GM12878 (cell line): Measurements from ENCODE around the gene PRKAR2B. TPM values are rescaled to one million over a fixed set of nuclear protein-coding genes. Genes with fewer than 3 reads are reported as not detected.
A peak's percentile ranks its signal among the peaks of the same experiment; 100 is the strongest.

Experiments used
- ATAC-seq: fragments of 200-7000 bp; cut with Tn5 transposase; 3 replicates; pipeline ENCODE4 v1.9.1; 2020; ENCODE audit warnings: mild to moderate bottlenecking, moderate library complexity
- BruUV-seq: library from RNA; stranded (reverse); fragments of 400-500 nt; replicated peaks from 2 replicates; lab custom pipeline; 2021; lab: Mats Ljungman, UMichigan
- CTCF ChIA-PET: fragments of 300-600 bp; sonication (Branson Sonifier 250); formaldehyde crosslinking; extraction: SDS; loops from one replicate; lab custom pipeline; 2021; ENCODE audit warnings: inconsistent platforms; lab: Yijun Ruan, JAX
- POLR2A ChIA-PET: fragments of 350-600 bp; formaldehyde crosslinking; extraction: SDS; loops from one replicate; lab custom pipeline; 2021; ENCODE audit warnings: inconsistent platforms; lab: Charles Lee
- RAD21 ChIA-PET: fragments of 300-600 bp; sonication (Branson Sonifier 250); formaldehyde crosslinking; loops from one replicate; lab custom pipeline; 2023; ENCODE audit warnings: antibody characterized with exemption; ENCODE audit not compliant: unreplicated experiment; lab: Charles Lee
- SMC1A ChIA-PET: fragments of 300-600 bp; sonication (Branson Sonifier 250); formaldehyde crosslinking; loops from one replicate; lab custom pipeline; 2023; ENCODE audit not compliant: unreplicated experiment, uncharacterized antibody; lab: Charles Lee
- DNase-seq: peaks from one replicate; pipeline ENCODE4 v3.0.0-alpha.2; 2011; ENCODE audit warnings: low read depth, low spot score
- FAIRE-seq: peaks from 3 replicates; lab custom pipeline; 2011; peaks lifted over from hg19 to GRCh38; lab: Jason Lieb, UNC
- H2AFZ ChIP-seq: 2 replicates; pipeline ENCODE4 v1.6.0; 2011; ENCODE audit warnings: low read depth, low read length, control low read depth; ENCODE audit not compliant: control insufficient read depth
- H3K27ac ChIP-seq: 2 replicates; pipeline ENCODE4 v1.5.1; 2011; ENCODE audit warnings: control low read depth; ENCODE audit not compliant: control insufficient read depth, insufficient read depth
- H3K27me3 ChIP-seq, 2 experiments: replicated peaks in 1 of 2; 2 replicates each; pipeline versions ENCODE4 v1.6.0 to v1.6.1; 2011; ENCODE audit warnings: low read length in 1 of 2; ENCODE audit not compliant: control insufficient read depth in 2 of 2, insufficient read depth in 2 of 2
- H3K36me3 ChIP-seq, 2 experiments: 2 replicates each; pipeline ENCODE4 v1.5.1; 2011; ENCODE audit warnings: low read length in 1 of 2; ENCODE audit not compliant: control insufficient read depth in 2 of 2, insufficient read depth in 2 of 2
- H3K4me1 ChIP-seq: 2 replicates; pipeline ENCODE4 v1.6.1; 2011; ENCODE audit warnings: mild to moderate bottlenecking, low read length, moderate library complexity, mixed read lengths; ENCODE audit not compliant: control insufficient read depth, insufficient read depth
- H3K4me2 ChIP-seq: 2 replicates; pipeline ENCODE4 v1.6.0; 2011; ENCODE audit warnings: control low read depth; ENCODE audit not compliant: control insufficient read depth, insufficient read depth
- H3K4me3 ChIP-seq: fragments of 200-600 bp; sonication (generic); 2 replicates; pipeline ENCODE4 v1.5.1; 2016
- H3K79me2 ChIP-seq: 2 replicates; pipeline ENCODE4 v1.6.0; 2011; ENCODE audit warnings: low read length; ENCODE audit not compliant: control insufficient read depth, insufficient read depth
- H3K9ac ChIP-seq: 2 replicates; pipeline ENCODE4 v1.8.0; 2011; ENCODE audit warnings: low read length, control low read depth, mixed read lengths; ENCODE audit not compliant: control insufficient read depth, insufficient read depth
- H3K9me3 ChIP-seq: replicated peaks from 3 replicates; pipeline ENCODE4 v1.5.1; 2011; ENCODE audit warnings: mild to moderate bottlenecking, low read length; ENCODE audit not compliant: control insufficient read depth, insufficient read depth
- H4K20me1 ChIP-seq: 2 replicates; pipeline ENCODE4 v1.6.0; 2011; ENCODE audit not compliant: control insufficient read depth, insufficient read depth
- CEBPB ChIP-seq, 2 experiments: fragments of 150-350 bp in 1 of 2; IDR thresholded peaks; 2 replicates each; pipeline ENCODE4 v1.6.1; 2012 to 2014; ENCODE audit warnings: low read depth in 2 of 2, low read length in 2 of 2, borderline replicate concordance in 1 of 2, inconsistent platforms in 1 of 2
- CHD2 ChIP-seq: IDR thresholded peaks from 2 replicates; pipeline ENCODE4 v1.6.1; 2011; ENCODE audit warnings: low read depth, low read length, improper control_type of control experiment, borderline replicate concordance
- CUX1 ChIP-seq: IDR thresholded peaks from 2 replicates; pipeline ENCODE4 v1.6.1; 2012; ENCODE audit warnings: improper control_type of control experiment, low read depth, low read length; ENCODE audit not compliant: insufficient replicate concordance
- DPF2 ChIP-seq: fragments of 450-650 bp; IDR thresholded peaks from 2 replicates; pipeline ENCODE4 v1.6.1; 2017; ENCODE audit warnings: mild to moderate bottlenecking
- EGR1 ChIP-seq, 2 experiments: IDR thresholded peaks; 1 replicate in 1 of 2; 2 replicates in 1 of 2; pipeline ENCODE4 v1.6.1; 2011 to 2012; ENCODE audit warnings: low read depth in 2 of 2, low read length in 2 of 2, borderline replicate concordance in 1 of 2, mild to moderate bottlenecking in 1 of 2, moderate library complexity in 1 of 2
- FOXK2 ChIP-seq: fragments of 450-650 bp; IDR thresholded peaks from 2 replicates; pipeline ENCODE4 v1.6.1; 2017; ENCODE audit warnings: mild to moderate bottlenecking, moderate library complexity
- MYB ChIP-seq: fragments of 150-350 bp; IDR thresholded peaks from 2 replicates; pipeline ENCODE4 v1.6.1; 2014; ENCODE audit warnings: mild to moderate bottlenecking, low read depth, low read length, borderline replicate concordance
- PBX3 ChIP-seq: IDR thresholded peaks from 2 replicates; pipeline ENCODE4 v1.6.1; 2011; ENCODE audit warnings: mild to moderate bottlenecking, low read depth, low read length, moderate library complexity; ENCODE audit not compliant: insufficient replicate concordance
- POLR2A ChIP-seq: IDR thresholded peaks from 2 replicates; pipeline ENCODE4 v1.6.1; 2011; ENCODE audit warnings: low read depth, mild to moderate bottlenecking, low read length
- RB1 ChIP-seq: fragments of 450-650 bp; formaldehyde crosslinking; IDR thresholded peaks from 2 replicates; pipeline ENCODE4 v1.6.1; 2017; ENCODE audit warnings: mild to moderate bottlenecking, borderline replicate concordance
- SIN3A ChIP-seq: IDR thresholded peaks from 2 replicates; pipeline ENCODE4 v1.6.1; 2012; ENCODE audit warnings: low read depth, low read length, improper control_type of control experiment
- SMC3 ChIP-seq: IDR thresholded peaks from 2 replicates; pipeline ENCODE4 v1.6.1; 2011; ENCODE audit warnings: low read length, improper control_type of control experiment, borderline replicate concordance
- SPI1 ChIP-seq: IDR thresholded peaks from 2 replicates; pipeline ENCODE4 v1.6.1; 2011; ENCODE audit warnings: low read depth, mild to moderate bottlenecking, low read length, moderate library complexity, borderline replicate concordance; ENCODE audit not compliant: insufficient read depth
- WGBS: methylation state at CpG from one replicate; pipeline ENCODE4 v1.1.6; 2016; ENCODE audit warnings: low lambda C conversion rate; ENCODE audit not compliant: insufficient replicate concordance, insufficient coverage; ENCODE audit errors: missing lambda C conversion rate; 5-methylcytosine and 5-hydroxymethylcytosine counted together
- in situ Hi-C: fragments of 300-500 bp; cut with MboI; formaldehyde crosslinking; loops from 9 replicates; pipeline ENCODE4 v1.14.3; 2018; ENCODE audit warnings: mixed read lengths
- intact Hi-C: fragments of 100-400 bp; cut with micrococcal nuclease; formaldehyde crosslinking; loops from one replicate; pipeline ENCODE4 v1.14.2; 2022; ENCODE audit not compliant: unreplicated experiment
- polyA plus RNA-seq, 11 experiments: library from polyadenylated mRNA; depleted of rRNA in 4 of 11; unstranded in 6 of 11; stranded (reverse) in 5 of 11; fragments of >200 nt; fragmentation: Nextera tagmentation in 4 of 11; fragmentation: Illumina TruSeq in 1 of 11; extraction: Ambion mirVana in 4 of 11; extraction: Trizol in 1 of 11; gene quantifications; 1 replicate in 1 of 11; 2 replicates in 10 of 11; pipeline versions ENCODE4 v1.2.1 to v1.2.3, GENCODE V29; 2011 to 2016; ENCODE audit warnings: inconsistent platforms in 2 of 11, missing spikeins in 2 of 11, low read depth in 1 of 11
- total RNA-seq, 4 experiments: library from RNA; depleted of rRNA in 3 of 4; stranded (reverse); fragments of >200 nt in 3 of 4; fragmentation: Illumina TruSeq in 1 of 4; extraction: Trizol in 1 of 4; gene quantifications; 2 replicates each; pipeline versions ENCODE4 v1.2.1 to v1.2.3, GENCODE V29; 2013 to 2021

The PRKAR2B gene
- total and polyA plus RNA-seq, 10 of the 15 experiments (the other 5 are each of a cell fraction or from before 2014, with no cell fraction given): 0.01 to 0.18 (median 0.04) TPM; not detected in 4

- Histone ChIP-seq H4K20me1 (no peaks in the 10 kb centered on the region), H3K27ac (no peak overlapping the region), H3K27me3 (no peaks in the 10 kb centered on the region), H3K79me2 (peaks cover 4% of the 10 kb centered on the region), H3K4me1 (no peaks in the 10 kb centered on the region), H3K9ac (no peak overlapping the region), H3K36me3 (peaks cover 0 to 3% of the 10 kb centered on the region in 2 experiments; a peak in 1 of 4 replicates), H2AFZ (no peak overlapping the region), H3K4me3 (no peak overlapping the region), H3K9me3 (no peaks in the 10 kb centered on the region), H3K4me2 (no peak overlapping the region)
- no peak for DNase-seq
- RAD21 ChIA-PET: interaction anchor here (1.0 to 1.6 kb wide), 2 partner anchors 14 to 321 kb away, joined by 4 read pairs; no protein-coding TSS in a partner anchor
- in situ Hi-C loops (no loop called here), intact Hi-C loops (no loop called here)
- 90% methylated on average over 1 of the region's 1 CpG for WGBS
- FAIRE-seq: no peak
- ATAC-seq: peak; percentile 63
- POLR2A ChIA-PET: interaction anchor here (0.6 to 3.9 kb wide), 2 partner anchors 11 to 150 kb away, joined by 3 to 20 read pairs; partner anchors contain the start of gene HBP1
- BruUV-seq: no TSS peak
- SMC1A ChIA-PET: interaction anchor here (1.1 to 1.4 kb wide), 4 partner anchors 8 to 16 kb away, joined by 3 to 5 read pairs (median 4); no protein-coding TSS in a partner anchor
- TF ChIP-seq PBX3 (no peak), SMC3 (no peak), CHD2 (no peak), RB1 (no peak), SIN3A (no peak), CEBPB (IDR thresholded peaks at IDR 0.05; ENCODE audit: borderline replicate concordance in 1 of 2, low read depth in 2 of 2, low read length in 2 of 2) (no peak), SPI1 (no peak), MYB (no peak), FOXK2 (no peak), EGR1 (IDR thresholded peaks at IDR 0.05; ENCODE audit: borderline replicate concordance in 1 of 2, low read depth in 2 of 2, low read length in 2 of 2) (no peak), DPF2 (no peak), POLR2A (no peak), CUX1 (no peak)
- CTCF ChIA-PET: interaction anchor here (1.1 to 1.9 kb wide), 3 partner anchors 9 to 32 kb away, joined by 4 to 8 read pairs (median 4); no protein-coding TSS in a partner anchor
These were observed 135.9 kb downstream of the PRKAR2B start for GRCh38 chr7:107180378-107180777.
